ENCODE data around the gene TMEM174.

- no peak for TF ChIP-seq EZH2phosphoT487 (IDR thresholded peaks at IDR 0.05; ENCODE audit: borderline replicate concordance, low read depth, low read length)
- no peak for TF ChIP-seq CTCF (conservative IDR thresholded peaks at IDR 0.05; ENCODE audit: low read length)
These were observed 10.5 kb downstream of the TMEM174 start for GRCh38 chr5:73183481-73183891.

Measured in OCI-LY7 (cell line).